Measurements from ENCODE around the gene SUPT3H.

SUPT3H gene

DNA sequence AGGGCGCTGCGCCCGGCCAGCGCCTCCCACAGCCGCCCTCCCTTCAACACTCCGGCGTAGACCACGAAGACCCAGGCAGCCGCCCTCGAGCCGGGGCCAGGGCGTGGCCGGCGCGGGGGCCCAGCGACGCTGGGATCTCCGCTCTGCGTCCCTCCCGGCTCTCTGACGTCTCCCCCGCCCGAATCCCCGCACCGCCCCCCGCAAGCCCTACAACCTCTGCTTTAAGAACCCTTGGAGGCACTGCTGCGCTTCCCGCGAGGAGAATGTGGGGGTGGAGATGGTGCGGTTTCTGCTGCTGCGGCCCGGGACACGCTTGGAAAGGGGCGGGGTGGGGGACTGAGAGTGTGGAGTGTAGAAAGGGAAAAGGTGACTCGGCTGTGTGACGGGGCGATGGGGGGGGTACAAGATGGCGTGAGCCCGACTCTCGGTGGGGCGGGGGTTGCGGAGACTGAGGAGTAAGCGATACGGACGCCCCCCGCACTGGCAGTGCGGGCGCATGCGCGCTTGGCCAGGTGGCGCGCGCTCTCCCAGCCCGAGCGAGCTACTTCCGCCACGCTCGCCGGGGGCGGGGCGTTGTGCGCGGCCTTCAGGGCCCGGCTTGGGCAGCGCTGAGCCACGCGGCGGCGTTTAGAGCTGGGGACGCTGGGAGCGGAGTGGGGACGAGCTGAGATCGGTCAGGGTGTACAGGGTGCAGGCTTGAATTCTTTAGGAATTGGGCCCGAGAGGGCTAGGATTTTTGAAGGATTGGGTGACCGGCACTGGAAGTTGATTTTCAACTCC, at the start of gene SUPT3H:
SUPT3H (minus strand) TSS at position 381 of the 780 bp plus-strand sequence.
- no peak for FAIRE-seq

- no peak for FAIRE-seq
These were observed 48.5 kb upstream of the SUPT3H start for GRCh38 chr6:45426251-45426650.

DNA sequence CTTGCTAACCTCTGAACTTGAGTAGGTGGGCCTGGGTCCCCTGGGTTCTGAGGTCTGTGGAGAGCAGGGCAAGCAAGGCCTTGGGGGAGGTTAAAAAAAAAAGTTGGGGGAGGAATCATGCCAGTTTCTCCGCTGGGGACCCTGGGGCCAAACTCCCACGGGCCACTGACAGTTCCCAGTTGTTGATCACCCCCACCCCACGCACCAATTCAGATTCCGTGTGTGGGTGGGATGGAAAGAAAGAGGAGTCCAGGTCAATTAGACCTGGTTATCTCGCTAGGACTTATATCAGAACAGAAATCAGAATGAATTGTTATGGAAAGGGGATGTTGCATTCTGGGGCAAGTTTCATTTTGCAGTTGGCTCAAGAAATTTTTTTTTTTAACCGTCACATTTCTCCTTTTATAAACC, 46.7 kb upstream of the SUPT3H start:
- FAIRE-seq = no peak

DNA sequence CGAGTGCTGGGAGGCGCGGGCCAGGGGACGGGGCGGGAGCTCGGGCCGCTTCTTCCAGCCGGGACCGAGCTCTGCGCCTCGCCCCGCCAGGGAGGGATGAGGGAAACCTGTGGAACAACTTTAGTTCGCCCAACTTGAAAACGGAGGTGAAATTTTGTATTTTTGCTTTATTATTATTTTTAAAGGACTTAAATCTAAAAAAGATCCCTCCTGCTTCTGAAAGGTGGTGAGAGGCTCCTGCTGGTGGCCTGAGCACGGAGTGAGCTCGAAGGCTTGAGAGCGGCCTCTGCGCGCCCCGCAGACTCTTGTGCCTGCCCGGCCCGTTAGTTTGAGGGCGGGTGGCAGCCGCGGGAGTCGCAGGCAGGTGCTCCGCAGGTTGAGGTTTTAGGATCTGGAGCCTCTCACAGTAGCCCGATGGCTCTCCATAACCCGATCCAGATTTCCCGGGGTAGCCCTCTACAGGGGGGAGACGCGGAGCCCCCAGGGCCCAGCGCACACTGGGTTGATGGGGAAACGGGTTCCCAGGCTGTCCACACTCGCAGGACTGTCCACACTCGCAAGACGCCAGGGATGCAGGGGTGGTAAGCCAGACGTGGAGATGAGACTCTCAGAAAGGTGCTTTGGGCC, 46.2 kb upstream of the SUPT3H start:
- no peak for FAIRE-seq

DNA sequence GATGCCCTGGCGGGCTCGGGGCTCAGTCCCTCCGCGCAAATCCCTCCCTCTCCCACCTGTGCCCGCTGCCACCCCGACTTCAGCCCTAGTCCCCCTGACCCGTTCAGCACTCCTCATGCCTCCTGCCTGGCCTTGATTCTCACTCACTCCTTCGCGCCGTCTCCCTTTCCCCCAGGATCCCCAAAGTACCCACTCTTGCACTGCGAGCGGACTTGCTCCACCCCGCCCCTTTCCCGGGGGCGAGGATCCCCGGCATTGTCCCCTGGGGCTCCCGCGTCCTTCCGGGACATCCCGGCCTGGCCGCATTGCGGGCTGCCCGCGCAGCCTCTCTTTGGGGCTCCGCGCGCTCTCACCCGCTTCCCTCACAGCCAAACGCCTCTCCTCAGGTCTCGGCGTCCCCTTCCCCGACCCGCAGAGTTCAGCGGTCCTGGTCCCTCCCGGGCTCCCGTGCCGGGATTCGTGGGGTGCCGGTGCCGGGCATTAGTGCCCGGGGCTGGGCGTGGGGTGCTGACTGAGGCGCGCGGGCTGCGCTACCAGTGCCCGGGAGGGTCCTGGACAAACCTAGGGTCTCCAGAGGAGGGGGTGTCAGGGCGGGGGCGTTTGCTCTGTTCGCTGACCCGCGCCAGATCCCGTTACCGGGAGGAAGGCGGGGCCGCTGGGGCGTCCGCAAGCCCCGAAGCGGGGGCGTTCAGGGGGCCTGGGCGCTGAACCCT, 45.5 kb upstream of the SUPT3H start:
- FAIRE-seq = no peak

DNA sequence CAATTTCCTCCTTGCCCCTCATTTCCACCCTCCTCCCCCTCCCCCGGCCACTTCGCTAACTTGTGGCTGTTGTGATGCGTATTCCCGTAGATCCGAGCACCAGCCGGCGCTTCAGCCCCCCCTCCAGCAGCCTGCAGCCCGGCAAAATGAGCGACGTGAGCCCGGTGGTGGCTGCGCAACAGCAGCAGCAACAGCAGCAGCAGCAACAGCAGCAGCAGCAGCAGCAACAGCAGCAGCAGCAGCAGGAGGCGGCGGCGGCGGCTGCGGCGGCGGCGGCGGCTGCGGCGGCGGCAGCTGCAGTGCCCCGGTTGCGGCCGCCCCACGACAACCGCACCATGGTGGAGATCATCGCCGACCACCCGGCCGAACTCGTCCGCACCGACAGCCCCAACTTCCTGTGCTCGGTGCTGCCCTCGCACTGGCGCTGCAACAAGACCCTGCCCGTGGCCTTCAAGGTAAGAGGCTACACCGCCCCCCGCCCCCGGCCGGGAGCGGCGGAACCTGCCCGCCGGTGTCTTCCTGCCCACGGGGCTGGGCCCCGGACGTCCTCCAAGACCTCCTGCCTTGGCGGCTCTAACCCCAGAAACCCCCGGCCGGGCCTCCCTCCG, 44.9 kb upstream of the SUPT3H start:
- FAIRE-seq = no peak

- FAIRE-seq = no peak
These were observed 44.2 kb upstream of the SUPT3H start for GRCh38 chr6:45421709-45422502.

- no peak for FAIRE-seq
These were observed 43.4 kb upstream of the SUPT3H start for GRCh38 chr6:45420909-45421708.

- FAIRE-seq = no peak
These were observed 42.6 kb upstream of the SUPT3H start for GRCh38 chr6:45420083-45420908.

- no peak for FAIRE-seq
These were observed 41.9 kb upstream of the SUPT3H start for GRCh38 chr6:45419571-45420082.

GRCh38 chr6:45417436-45417835, 39.7 kb upstream of the SUPT3H start:
- FAIRE-seq = no peak

DNA sequence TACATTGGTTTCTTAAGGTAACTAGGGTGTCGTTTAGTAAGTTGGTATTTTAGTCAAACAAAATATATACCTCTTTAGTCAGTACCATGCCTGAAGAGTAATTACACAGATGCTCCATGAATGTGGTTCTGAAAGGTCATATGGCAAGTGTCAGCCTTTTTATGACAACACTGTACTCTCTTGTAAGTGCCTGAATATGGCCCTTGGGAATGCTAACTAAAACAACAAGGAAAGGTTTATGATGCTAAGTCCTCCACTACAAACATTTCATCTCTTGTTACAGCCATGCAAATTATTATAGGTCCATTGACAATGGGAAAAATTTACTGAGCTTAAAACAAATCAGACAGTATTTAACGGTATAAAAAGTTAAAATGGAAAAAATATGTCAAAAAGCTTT, 39.0 kb upstream of the SUPT3H start:
- no peak for FAIRE-seq

DNA sequence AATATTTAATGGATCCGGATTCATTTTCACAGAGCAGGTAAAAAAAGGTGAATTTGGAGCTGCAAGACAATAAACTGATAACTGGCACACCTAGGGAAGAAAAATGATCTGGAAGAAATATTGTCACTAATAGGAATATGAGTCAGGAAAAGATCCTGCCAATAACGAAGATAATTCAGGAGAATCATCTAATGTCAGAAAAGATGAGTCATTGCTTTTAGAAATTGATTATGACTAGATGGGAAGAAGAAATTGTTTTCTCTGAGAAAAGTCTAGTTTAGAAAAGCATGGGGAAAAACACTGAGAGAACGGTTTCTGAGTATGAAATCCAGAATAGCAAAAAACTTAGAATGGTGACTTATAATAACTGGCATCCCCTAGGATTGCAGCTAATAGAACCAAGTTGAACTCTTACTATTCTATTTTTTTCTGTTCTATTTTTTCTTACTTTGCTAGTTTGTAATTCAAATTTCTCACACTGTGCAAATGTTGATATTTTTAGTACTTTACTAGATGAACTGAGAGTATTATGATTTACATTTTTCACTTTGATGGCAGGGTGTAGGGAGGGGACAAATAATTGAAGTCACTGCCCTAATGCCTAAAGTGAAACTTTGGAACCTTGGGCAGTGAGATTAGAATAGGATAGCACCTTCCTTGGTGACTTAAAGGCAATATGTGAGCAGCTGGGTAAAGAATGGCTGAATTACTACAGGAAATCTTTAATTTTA, 38.2 kb upstream of the SUPT3H start:
- no peak for FAIRE-seq

DNA sequence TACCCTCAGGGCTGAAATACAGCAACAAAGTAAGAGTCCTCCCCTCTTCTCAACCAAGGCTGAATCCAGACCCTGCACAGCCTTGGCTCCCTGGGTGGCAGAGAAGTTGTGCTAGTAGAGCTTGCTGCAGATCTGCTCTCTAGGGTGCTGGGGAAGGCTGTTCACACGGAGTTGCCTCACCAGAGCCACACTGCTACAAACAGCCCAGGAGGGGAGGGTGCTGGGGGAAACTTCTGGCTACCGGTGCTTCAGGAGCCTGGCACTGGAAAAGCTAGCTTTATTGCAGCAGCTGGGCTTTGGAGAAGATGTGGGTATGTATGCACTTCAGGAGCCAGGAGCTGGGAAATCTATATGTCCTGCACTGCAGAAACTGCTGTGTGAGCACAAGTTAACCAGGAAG, 37.6 kb upstream of the SUPT3H start:
- FAIRE-seq = no peak

DNA sequence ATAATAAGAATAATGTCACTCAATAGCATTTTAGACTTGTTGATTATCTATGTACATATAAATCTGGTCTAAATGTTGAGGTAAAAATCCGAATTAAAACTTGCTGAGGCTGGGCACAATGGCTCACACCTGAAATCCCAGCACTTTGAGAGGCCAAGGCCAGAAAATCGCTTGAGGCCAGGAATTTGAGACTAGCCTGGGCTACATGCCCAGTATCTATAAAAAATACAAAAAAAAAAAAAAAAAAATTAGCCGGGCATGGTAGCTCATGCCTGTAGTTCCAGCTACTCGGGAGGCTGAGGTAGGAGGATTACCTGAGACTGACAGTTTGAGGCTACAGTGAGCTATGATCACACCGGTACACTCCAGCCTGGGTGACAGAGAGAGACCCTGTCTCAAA, 34.2 kb upstream of the SUPT3H start:
- FAIRE-seq = no peak

- FAIRE-seq = no peak
These were observed 22.3 kb upstream of the SUPT3H start for GRCh38 chr6:45400021-45400420.

- no peak for FAIRE-seq
These were observed 20.5 kb upstream of the SUPT3H start for GRCh38 chr6:45398075-45398813.

DNA sequence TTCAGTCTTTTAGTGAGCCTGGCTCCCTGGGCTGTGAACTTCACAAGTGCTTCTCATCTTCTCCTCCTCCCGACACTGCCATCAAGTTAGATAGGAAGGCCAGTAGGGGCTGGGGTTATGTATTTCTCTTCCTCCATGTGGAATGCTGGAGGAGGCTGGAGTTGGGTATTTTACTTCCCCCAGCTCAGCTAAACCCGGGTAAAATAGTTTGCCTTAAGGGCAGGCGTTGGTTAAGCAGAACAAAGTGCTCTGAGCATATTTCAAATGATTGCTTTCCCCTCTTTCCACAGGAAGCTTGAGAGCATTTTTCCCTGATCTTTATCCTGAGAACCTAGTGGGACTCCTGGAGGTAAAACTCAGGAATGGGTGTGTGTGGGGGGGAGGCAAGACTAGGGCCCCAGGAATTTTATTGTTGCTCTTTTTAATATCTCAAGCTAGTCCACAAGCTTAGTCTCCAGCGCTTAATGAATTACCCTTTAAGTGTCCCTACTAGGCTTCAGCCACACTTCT, 16.9 kb upstream of the SUPT3H start:
- no peak for FAIRE-seq

- no peak for FAIRE-seq
These were observed 10.6 kb upstream of the SUPT3H start for GRCh38 chr6:45388328-45388727.
